Stimulated activated CD8-positive, alpha-beta memory T cell treated with anti-CD3 and anti-CD28 coated beads, Interleukin-7, amount 100 ng/mL, for 24 hours (primary cell): ENCODE results near the gene ANAPC7.
"Not testable (repeated sequence)": the region's sequence is repeated elsewhere in the genome, so short reads cannot be mapped to it uniquely, and the experiment has no call there.

ENCODE experiments used
- DNase-seq: peaks from one replicate; pipeline ENCODE4 v3.0.0-alpha.2; 2020; ENCODE audit warnings: low read depth

ANAPC7 gene

DNA sequence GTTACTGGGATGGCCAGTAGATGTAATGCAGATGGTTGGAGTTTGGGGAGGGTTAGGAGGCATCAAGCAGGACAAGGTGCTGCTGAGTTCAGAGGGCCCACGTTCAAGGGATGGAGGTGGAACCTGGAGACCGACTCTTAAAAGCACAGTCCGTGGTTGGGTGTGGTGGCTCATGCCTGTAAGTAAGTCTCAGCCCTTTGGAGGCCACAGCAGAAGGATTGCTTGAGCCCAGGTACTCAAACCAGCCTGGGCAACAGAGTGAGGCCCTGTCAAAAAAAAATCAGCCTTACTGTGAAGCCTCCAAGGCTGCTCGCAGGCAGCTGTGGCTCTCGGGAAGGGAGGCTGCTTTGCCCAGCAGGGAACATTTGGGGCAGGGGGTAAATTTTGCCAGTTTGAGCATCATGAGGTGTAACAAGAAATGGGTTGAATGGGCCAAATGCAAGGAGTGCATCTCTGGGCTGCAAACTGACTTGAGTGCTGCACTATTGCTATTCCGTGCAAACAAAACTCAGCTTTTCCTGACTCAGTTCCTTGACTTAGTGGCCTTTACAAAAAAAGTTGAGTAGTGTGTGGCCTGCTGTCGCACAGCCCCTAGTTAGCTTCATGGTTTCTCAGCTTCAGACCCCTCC lies 55.0 kb downstream of the ANAPC7 start:
- no peak for DNase-seq

DNA sequence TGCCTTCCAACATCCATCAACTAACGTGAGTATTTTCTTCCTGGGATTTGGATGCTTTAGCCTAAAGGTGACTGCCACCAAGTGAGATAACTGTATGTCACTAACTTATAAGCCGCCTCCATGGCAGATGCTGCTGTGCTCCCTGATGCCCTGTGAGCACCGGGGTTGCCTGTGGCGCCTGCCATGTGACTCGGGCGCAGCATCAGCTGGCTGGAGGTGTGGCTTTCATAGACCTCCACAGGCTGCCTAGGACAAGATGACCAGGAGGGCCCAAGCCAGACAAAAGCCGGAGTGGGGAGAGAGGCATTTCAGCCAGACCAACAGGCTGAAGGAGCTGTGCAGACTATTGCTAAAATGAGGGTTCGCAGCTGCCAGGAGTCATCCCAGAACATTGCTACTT lies 55.7 kb downstream of the ANAPC7 start:
- DNase-seq = no peak

DNA sequence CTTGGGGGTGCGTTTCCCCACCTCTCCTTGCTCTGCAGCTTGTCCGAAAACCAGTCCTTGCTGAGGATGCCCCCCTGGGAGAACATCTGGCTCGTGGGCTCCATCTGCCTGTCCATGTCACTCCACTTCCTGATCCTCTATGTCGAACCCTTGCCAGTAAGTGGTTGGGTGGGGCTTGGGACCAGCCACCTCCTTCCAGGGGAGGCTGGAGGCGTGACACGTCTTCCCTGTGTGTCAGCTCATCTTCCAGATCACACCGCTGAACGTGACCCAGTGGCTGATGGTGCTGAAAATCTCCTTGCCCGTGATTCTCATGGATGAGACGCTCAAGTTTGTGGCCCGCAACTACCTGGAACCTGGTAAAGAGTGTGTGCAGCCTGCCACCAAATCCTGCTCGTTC lies 57.5 kb downstream of the ANAPC7 start:
- DNase-seq = no peak

DNA sequence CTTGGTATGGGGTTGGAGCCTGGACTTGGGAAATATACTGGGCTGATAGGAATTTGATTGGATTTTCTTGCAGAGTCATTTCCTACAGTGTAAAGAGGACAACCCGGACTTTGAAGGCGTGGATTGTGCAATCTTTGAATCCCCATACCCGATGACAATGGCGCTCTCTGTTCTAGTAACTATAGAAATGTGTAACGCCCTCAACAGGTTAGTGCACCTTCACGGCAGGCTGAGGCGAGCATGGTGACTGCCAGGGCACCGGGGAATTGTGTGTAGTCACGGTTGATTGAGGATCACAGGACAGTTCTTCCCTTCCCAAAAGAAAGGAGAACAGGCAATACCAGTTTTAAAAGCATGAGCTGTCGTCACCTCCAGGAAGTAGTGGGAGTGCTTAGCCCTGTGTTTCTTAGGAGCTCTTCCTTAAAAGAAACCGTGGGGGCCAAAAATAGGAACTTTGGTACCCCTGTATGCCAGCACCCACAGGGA lies 58.3 kb downstream of the ANAPC7 start:
- no peak for DNase-seq

DNA sequence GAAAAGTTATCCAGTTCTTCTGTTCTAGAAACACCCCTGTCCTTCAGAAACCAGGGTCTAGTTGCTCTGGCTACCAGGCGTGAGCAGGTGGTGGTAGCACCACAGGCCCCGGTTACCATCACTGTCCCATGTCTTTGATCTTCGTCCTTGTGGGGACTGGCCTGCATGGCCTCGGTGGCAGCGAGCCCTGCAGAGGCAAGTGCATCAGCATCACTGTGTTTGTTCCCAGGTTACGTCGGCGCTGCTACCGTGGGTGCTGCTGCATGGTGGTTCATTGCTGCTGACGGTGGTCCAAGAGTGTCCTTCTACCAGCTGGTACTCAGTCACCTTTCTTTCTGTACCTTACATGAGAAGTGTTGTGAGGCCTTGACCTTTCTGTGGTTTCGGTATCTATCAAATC lies 58.9 kb downstream of the ANAPC7 start:
- no peak for DNase-seq

DNA sequence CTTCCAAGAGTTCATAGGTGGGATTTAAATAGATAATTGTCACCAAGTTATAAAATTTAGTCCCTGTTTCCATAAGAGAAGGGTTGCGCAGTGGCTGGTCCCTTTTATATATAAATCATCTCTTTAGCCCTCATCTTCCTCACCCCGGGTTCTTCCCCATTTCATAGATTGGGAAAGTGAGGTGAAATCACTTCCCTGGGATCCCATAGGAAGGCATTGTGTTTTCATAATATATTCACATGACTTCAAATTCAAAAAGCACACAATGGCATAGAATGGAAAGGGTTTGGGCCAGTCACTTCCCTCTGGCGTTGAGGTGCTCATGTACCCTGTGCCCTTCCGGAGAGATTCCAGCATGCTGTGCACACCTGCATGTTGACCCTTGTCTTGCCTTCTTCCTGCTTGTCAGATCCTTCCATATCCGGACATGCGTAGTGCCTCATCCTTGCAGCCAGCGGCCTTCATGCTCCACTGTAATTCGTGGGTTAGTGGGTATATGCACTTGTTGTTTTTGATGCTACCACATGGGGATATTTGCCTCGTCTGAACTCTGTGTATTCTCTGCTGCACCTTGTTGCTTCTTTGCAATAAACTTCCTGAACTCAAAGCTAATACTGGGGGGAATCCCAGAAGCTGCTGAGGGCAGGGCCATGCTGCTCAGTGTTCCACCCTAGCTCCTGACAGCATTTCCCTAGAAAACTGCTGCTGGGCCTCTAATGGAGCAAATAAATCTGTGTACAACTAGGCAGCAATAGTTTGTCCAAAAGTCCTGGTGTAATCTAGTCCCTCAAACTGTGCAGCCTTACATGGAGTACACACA lies 59.6 kb downstream of the ANAPC7 start:
- no peak for DNase-seq

DNA sequence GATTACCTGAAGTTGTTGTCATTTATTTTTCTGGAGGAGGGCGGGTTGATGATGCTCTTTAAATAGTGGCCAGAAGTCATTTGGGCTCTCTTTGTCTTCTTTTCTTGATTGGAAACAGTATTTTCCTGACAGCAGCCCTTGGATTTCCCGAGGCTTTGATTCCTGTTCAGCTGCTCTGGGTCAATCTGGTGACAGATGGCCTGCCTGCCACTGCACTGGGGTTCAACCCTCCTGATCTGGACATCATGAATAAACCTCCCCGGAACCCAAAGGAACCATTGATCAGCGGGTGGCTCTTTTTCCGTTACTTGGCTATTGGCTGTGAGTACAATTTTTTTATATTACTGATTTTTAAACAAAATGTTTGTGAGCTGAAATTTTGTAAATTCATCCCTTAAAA lies 60.4 kb downstream of the ANAPC7 start:
- DNase-seq = no peak

DNA sequence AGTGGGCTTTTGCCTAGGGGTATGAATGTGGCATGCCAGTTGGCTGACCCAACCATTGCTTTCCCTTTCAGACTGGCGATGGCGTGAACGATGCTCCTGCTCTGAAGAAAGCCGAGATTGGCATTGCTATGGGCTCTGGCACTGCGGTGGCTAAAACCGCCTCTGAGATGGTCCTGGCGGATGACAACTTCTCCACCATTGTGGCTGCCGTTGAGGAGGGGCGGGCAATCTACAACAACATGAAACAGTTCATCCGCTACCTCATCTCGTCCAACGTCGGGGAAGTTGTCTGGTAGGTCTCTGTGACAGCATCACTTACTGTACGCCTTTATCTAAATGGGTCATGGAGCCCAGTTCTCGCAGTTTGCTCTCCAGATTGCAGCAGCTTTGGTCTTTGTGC lies 61.4 kb downstream of the ANAPC7 start:
- DNase-seq = no peak

DNA sequence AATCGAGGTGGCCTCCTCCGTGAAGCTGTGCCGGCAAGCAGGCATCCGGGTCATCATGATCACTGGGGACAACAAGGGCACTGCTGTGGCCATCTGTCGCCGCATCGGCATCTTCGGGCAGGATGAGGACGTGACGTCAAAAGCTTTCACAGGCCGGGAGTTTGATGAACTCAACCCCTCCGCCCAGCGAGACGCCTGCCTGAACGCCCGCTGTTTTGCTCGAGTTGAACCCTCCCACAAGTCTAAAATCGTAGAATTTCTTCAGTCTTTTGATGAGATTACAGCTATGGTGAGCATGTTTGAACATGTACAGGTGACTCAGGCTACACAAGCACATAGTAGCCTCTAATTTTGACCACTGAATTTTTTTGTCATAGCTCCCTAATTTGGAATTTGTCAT lies 62.8 kb downstream of the ANAPC7 start:
- DNase-seq = no peak

DNA sequence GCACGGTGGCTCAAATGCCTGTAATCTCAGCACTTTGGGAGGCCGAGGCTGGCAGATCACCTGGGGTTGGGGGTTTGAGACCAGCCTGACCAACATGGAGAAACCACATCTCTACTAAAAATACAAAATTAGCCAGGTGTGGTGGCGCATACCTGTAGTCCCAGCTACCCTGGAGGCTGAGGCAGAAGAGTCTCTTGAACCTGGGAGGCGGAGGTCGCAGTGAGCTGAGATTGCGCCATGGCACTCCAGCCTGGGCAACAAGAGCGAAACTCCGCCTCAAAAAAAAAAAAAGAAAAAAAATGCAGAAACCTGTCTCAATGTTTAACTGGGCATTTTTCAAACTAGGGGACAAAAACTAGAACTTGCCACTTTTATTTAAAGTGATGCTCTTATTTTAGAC lies 63.2 kb downstream of the ANAPC7 start:
- DNase-seq = not testable (repeated sequence)

DNA sequence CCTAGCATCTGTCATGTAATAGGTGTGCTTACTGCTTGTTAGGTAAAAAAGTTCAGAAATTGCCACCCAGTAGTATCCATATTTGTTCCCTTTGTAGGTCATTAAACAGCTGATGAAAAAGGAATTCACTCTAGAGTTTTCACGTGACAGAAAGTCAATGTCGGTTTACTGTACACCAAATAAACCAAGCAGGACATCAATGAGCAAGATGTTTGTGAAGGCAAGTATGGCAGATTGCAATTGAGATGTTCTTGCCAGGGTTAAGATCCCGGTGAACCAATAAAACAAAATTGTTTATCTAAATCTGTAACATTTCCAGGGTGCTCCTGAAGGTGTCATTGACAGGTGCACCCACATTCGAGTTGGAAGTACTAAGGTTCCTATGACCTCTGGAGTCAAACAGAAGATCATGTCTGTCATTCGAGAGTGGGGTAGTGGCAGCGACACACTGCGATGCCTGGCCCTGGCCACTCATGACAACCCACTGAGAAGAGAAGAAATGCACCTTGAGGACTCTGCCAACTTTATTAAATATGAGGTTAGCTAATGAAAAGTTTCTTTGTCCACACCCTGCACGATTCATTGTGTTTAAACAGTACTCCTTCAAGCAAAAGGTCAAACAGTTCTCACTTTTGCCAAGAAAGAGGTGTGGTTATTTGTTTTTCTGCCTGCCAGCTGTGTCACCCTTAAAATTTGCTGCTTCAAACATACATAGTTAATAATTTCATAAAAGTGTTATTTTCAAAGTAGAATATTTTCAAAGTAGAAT lies 64.1 kb downstream of the ANAPC7 start:
- no peak for DNase-seq

DNA sequence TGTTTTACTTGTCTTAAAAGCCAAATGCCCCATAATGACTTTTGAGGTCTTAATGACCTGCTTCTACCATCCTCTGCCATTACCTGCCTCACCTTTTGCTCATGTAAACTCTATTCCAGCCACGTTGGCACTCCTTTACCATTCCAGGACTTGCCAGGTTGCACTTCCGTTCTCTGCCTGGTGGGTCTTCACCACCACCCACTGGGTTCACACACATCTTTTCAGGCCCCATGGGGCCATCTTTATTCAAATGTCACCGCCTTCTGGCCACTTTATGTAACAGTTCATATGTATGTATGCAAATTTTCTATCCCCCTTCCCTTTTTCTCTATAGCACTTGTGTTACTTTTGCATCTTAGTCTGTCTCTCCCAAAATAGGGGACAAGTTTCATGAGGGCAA lies 64.8 kb downstream of the ANAPC7 start:
- no peak for DNase-seq

DNA sequence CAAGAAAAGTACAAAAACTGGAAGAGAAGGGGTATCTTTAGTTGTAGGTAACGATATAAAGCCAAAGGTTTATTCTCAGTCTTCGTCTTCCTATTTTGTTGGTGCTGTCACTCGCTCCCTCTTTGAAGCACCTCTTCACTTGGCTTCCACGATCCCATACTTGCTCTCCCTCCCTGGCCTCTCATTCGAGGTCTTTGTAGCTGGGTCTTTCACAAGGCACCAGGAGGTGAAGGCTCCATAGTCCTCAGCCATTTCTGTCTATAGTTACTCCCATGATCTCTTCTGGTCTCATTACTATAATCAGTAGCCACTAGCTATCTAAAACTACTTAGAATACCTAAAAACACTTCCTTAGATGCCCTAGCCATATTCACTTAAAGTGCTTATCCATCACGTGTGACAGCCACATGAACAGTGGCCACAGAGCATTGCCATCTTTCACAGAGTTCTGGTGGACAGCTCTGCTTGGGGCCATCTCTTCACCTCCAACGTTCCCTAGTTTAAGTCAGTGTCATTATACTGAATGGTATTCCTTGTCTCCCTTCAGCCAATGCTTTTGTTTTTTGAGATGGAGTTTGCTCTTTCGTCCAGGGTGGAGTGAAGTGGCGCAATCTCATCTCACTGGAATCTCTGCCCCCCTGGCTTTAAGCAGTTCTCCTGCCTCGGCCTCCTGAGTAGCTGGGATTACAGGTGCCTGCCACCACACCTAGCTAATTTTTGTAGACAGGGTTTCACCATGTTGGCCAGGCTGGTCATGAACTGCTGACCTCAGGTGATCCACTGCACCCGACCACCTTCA lies 65.4 kb downstream of the ANAPC7 start:
- no peak for DNase-seq

DNA sequence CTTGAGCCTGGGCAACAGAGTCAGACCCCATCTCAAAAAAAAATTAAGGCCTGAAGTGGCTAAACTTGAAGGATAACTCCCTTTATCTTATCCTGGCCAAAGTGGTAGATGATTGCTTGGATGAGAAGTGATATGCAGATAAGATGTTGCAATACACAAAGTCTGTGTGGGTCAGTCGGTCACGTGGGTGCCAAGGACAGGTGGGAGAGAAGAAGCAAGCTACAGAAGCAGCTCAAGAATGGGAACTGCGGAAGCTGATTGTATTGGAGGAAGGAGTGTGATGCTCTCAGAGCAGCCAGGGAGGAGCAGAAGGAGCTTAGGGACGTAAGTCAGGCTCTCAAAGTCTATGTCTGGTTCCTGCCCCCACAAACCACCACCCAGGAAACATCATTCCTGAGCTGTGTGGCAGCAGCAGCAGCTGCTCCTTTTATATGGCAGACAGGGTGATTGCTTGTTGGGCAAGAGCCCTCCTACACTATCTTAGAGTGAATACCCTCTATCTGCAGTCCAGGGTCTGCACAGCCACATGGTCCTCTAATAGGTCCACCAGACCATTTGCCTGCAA lies 67.9 kb downstream of the ANAPC7 start:
- no peak for DNase-seq

DNA sequence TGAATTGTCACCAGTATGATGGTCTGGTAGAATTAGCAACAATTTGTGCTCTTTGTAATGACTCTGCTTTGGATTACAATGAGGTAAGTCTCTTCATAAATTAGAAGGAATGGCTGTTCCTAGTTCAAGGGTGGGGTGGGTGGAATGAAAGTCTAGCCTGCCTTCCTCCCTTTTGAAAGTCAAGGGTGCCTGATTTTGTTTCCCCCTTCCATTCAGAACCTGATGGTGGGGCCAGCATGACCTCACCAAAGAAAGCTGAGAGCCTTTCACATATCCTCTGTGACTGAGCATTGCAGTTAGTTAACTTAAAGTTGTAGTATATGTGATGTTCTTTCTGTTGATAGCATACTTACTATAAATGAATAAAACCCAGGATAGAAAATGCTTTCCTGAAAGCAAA lies 70.3 kb downstream of the ANAPC7 start:
- no peak for DNase-seq

DNA sequence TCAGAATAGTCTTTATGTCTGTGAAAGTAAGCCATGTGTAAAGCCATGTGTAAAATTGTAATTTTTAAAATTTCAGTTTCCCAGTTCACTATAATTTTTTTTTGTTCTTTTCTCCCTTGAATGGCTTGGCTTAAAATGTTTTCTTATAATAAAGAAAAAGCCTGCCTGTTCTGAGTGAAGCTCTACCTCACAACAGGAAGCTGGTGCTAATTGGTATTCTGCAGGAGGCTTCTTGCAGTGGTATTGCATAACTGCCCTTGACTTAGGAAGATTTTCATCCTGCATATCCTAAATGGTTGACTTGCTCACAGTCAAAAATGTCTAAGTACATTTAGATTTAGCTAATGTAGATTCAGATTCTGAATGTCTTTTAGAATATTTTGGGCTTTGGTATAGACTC lies 73.0 kb downstream of the ANAPC7 start:
- DNase-seq = no peak

DNA sequence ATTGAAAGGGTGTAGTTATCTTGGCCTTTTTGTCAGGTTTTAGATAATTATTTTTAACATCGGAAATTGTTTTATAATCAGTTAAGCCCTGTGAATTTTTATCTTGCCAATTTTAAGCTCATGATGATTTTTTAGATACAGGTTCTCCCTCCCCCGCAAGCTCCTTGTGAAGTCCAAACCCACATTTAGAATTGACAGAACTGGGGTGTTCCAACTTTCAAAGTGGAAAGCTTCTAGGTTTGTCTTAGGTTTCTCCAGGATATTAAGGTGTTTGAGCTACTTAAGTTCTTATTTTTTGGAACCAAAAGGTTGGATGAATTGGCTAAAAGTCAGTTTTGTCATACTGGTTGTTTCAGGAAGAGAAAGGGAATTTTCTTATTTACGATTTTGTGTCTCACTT lies 73.4 kb downstream of the ANAPC7 start:
- DNase-seq = no peak

DNA sequence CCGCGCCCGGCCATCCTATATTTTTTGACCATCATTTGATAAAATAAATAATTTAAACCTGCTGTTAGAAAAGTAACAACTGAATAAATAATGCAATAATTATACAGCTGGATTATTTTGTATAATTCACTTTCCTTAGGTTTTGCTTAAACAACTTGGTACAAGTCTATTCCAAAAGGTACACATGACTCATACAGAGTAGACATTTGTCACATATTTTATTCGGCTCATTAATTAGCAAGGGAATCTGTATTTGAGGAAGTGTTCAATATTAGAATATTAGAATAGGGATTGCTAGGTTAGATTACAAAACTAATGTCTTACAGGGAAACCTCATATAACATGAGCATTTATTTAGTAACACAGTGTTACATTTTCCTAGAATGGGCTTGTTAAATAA lies 73.8 kb downstream of the ANAPC7 start:
- no peak for DNase-seq
